Liver (tissue), 9 donors: Measurements from ENCODE around the gene NSD1. TPM values are rescaled to one million over a fixed set of nuclear protein-coding genes. Genes with fewer than 3 reads are reported as not detected.

ENCODE experiments used
- DNase-seq: peaks from one replicate; pipeline ENCODE4 v3.0.0-alpha.2; 2017; ENCODE audit warnings: low spot score
- H3K27ac ChIP-seq, 2 donors: one replicate each; pipeline ENCODE4 v1.7.0; 2013; ENCODE audit warnings: inconsistent platforms in 2 of 2, low read length in 2 of 2, control low read depth in 1 of 2, low read depth in 1 of 2, mild to moderate bottlenecking in 1 of 2
- H3K27me3 ChIP-seq, 4 donors: one replicate each; pipeline versions ENCODE4 v1.6.1 to v1.7.0; 2013; ENCODE audit warnings: low read length in 3 of 4, inconsistent platforms in 1 of 4, mild to moderate bottlenecking in 1 of 4, moderate library complexity in 1 of 4; ENCODE audit not compliant: control insufficient read depth in 4 of 4, insufficient read depth in 4 of 4
- H3K36me3 ChIP-seq, 4 donors: one replicate each; pipeline versions ENCODE4 v1.6.1 to v1.7.0; 2013; ENCODE audit warnings: low read length in 3 of 4, mild to moderate bottlenecking in 3 of 4, low read depth in 1 of 4, moderate library complexity in 1 of 4; ENCODE audit not compliant: control insufficient read depth in 4 of 4, insufficient read depth in 3 of 4
- H3K4me1 ChIP-seq, 4 donors: one replicate each; pipeline versions ENCODE4 v1.6.1 to v1.7.0; 2013; ENCODE audit warnings: low read length in 3 of 4, mild to moderate bottlenecking in 3 of 4, moderate library complexity in 1 of 4; ENCODE audit not compliant: control insufficient read depth in 4 of 4, insufficient read depth in 4 of 4
- H3K4me3 ChIP-seq, 3 donors: one replicate each; pipeline versions ENCODE4 v1.6.1 to v1.7.0; 2013; ENCODE audit warnings: low read length in 3 of 3, control low read depth in 1 of 3, low read depth in 1 of 3, mild to moderate bottlenecking in 1 of 3
- H3K9ac ChIP-seq, 2 donors: one replicate each; pipeline ENCODE4 v1.7.0; 2013; ENCODE audit warnings: low read length in 2 of 2, mild to moderate bottlenecking in 2 of 2, moderate library complexity in 2 of 2, control low read depth in 1 of 2, low read depth in 1 of 2
- H3K9me3 ChIP-seq, 4 donors: one replicate each; pipeline versions ENCODE4 v1.6.1 to v1.7.0; 2013; ENCODE audit warnings: low read length in 3 of 4; ENCODE audit not compliant: control insufficient read depth in 4 of 4
- EGR1 ChIP-seq, 2 donors: IDR thresholded peaks; 2 replicates each; pipeline ENCODE4 v1.6.1; 2016 to 2018; ENCODE audit warnings: antibody characterized with exemption in 2 of 2, low read depth in 2 of 2
- FOXA2 ChIP-seq: IDR thresholded peaks from 2 replicates; pipeline ENCODE4 v1.6.1; 2016; ENCODE audit warnings: antibody characterized with exemption
- HNF4A ChIP-seq, 2 donors: conservative IDR thresholded peaks; 2 replicates each; pipeline ENCODE4 v1.6.1; 2016; ENCODE audit warnings: antibody characterized with exemption in 2 of 2, mild to moderate bottlenecking in 2 of 2
- HNF4G ChIP-seq: IDR thresholded peaks from 2 replicates; pipeline ENCODE4 v1.6.1; 2016; ENCODE audit warnings: antibody characterized with exemption
- JUND ChIP-seq, 2 donors: IDR thresholded peaks; 2 replicates each; pipeline ENCODE4 v1.6.1; 2016; ENCODE audit warnings: antibody characterized with exemption in 2 of 2
- NR2F2 ChIP-seq: IDR thresholded peaks from 2 replicates; pipeline ENCODE4 v1.6.1; 2016; ENCODE audit warnings: antibody characterized with exemption
- RAD21 ChIP-seq, 2 donors: IDR thresholded peaks; 2 replicates each; pipeline ENCODE4 v1.6.1; 2016; ENCODE audit warnings: antibody characterized with exemption in 2 of 2, mild to moderate bottlenecking in 2 of 2
- RXRA ChIP-seq, 2 donors: IDR thresholded peaks; 2 replicates each; pipeline ENCODE4 v1.6.1; 2017 to 2018; ENCODE audit warnings: antibody characterized with exemption in 2 of 2, mild to moderate bottlenecking in 1 of 2
- SP1 ChIP-seq: IDR thresholded peaks from 2 replicates; pipeline ENCODE4 v1.6.1; 2018; ENCODE audit warnings: antibody characterized with exemption, mild to moderate bottlenecking
- TAF1 ChIP-seq: conservative IDR thresholded peaks from 2 replicates; pipeline ENCODE4 v1.6.1; 2016; ENCODE audit warnings: antibody characterized with exemption, mild to moderate bottlenecking
- YY1 ChIP-seq: IDR thresholded peaks from 2 replicates; pipeline ENCODE4 v1.6.1; 2016; ENCODE audit warnings: antibody characterized with exemption, mild to moderate bottlenecking
- WGBS: extraction: QIAGEN DNeasy Blood & Tissue Kit; methylation state at CpG from one replicate; pipeline ENCODE4 v1.1.7; 2013; 5-methylcytosine and 5-hydroxymethylcytosine counted together
- polyA plus RNA-seq, 2 donors: library from polyadenylated mRNA; stranded (reverse) in 1 of 2; unstranded in 1 of 2; fragments of 200-250 nt in 1 of 2; fragments of >200 nt in 1 of 2; fragmentation: Nextera tagmentation in 1 of 2; extraction: Ambion mirVana in 1 of 2; gene quantifications; one replicate each; pipeline versions ENCODE4 v1.2.1 to v1.2.3, GENCODE V29; 2013 to 2015
- total RNA-seq, 2 donors: library from RNA; depleted of rRNA; stranded (reverse); fragments of >200 nt; gene quantifications; one replicate each; pipeline ENCODE4 v1.2.3, GENCODE V29; 2014
- TF ChIP-seq, protein P1 (sequence below): fragments of 150-350 bp; IDR thresholded peaks from 2 replicates; pipeline ENCODE4 v1.5.1; 2017; ENCODE audit warnings: improper control_type of control experiment, low read depth, low read length; ENCODE audit not compliant: missing input control
- TF ChIP-seq, protein P2 (sequence below): IDR thresholded peaks from 2 replicates; pipeline ENCODE4 v1.6.1; 2016; ENCODE audit warnings: antibody characterized with exemption
- TF ChIP-seq, protein P3 (sequence below): IDR thresholded peaks from 2 replicates; pipeline ENCODE4 v1.6.1; 2016; ENCODE audit warnings: antibody characterized with exemption
- TF ChIP-seq, protein P4 (sequence below): IDR thresholded peaks from 2 replicates; pipeline ENCODE4 v1.6.1; 2016; ENCODE audit warnings: antibody characterized with exemption
- TF ChIP-seq, protein P5 (sequence below): IDR thresholded peaks from 2 replicates; pipeline ENCODE4 v1.6.1; 2016; ENCODE audit warnings: antibody characterized with exemption, mild to moderate bottlenecking
- donor health status: healthy.
- donor health status: healthy.
- donor health status: healthy.
- donor health status: healthy.
- donor health status: healthy.

NSD1 gene
- total and polyA plus RNA-seq, 4 donors: 5.3 to 34.1 (median 19.3) TPM

DNA sequence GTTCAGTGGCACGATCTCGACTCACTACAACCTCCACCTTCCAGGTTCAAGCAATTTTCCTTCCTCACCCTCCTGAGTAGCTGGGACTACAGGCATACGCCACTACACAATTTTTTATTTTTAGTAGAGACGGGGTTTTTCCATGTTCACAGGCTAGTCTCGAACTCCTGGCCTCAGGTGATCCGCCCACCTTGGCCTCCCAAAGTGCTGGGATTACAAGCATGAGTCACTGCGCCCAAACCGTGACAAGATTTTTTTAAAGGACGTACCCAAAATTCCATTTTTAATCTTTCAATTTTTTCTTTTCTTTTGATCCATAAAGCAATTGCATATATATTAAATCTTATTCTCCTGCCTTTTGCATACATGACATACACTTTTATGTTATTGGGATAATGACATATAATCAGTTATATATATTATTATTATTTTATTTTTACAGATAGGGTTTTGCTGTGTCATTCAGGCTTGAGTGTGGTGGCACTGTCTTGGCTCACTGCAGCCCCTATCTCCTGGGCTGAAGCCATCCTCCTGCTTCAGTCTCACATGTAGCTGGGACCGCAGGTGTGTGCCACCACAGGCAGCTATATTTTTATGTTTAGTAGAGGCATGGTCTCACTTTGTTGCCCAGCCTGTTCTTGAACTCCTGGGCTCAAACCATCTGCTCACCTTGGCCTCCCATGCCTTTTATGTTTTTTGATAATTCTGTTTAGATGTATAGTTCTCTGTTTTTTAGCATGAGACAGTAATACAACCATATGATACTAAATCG is 98.1 kb downstream of the NSD1 start:
- no peaks in the 10 kb centered on the region for H3K4me1 ChIP-seq
- H3K36me3 ChIP-seq: peaks cover 0 to 13% (median 6%) of the 10 kb centered on the region in 4 donors
- H3K4me3 ChIP-seq: no peak overlapping the region
- no peak for TF ChIP-seq HNF4G
- no peak for TF ChIP-seq JUND (IDR thresholded peaks at IDR 0.05)
- no peak for TF ChIP-seq NR2F2
- TF ChIP-seq, protein P1, sequence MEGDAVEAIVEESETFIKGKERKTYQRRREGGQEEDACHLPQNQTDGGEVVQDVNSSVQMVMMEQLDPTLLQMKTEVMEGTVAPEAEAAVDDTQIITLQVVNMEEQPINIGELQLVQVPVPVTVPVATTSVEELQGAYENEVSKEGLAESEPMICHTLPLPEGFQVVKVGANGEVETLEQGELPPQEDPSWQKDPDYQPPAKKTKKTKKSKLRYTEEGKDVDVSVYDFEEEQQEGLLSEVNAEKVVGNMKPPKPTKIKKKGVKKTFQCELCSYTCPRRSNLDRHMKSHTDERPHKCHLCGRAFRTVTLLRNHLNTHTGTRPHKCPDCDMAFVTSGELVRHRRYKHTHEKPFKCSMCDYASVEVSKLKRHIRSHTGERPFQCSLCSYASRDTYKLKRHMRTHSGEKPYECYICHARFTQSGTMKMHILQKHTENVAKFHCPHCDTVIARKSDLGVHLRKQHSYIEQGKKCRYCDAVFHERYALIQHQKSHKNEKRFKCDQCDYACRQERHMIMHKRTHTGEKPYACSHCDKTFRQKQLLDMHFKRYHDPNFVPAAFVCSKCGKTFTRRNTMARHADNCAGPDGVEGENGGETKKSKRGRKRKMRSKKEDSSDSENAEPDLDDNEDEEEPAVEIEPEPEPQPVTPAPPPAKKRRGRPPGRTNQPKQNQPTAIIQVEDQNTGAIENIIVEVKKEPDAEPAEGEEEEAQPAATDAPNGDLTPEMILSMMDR: no peak
- no peak for TF ChIP-seq SP1
- TF ChIP-seq FOXA2: no peak
- TF ChIP-seq, protein P2, sequence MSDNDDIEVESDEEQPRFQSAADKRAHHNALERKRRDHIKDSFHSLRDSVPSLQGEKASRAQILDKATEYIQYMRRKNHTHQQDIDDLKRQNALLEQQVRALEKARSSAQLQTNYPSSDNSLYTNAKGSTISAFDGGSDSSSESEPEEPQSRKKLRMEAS: no peak
- TF ChIP-seq TAF1: no peak
- H3K27me3 ChIP-seq: no peaks in the 10 kb centered on the region
- 98% methylated on average over 11 of the region's 11 CpGs for WGBS
- no peaks in the 10 kb centered on the region for H3K9me3 ChIP-seq
- no peak overlapping the region for H3K9ac ChIP-seq
- H3K27ac ChIP-seq: no peak overlapping the region
- DNase-seq: no peak

DNA sequence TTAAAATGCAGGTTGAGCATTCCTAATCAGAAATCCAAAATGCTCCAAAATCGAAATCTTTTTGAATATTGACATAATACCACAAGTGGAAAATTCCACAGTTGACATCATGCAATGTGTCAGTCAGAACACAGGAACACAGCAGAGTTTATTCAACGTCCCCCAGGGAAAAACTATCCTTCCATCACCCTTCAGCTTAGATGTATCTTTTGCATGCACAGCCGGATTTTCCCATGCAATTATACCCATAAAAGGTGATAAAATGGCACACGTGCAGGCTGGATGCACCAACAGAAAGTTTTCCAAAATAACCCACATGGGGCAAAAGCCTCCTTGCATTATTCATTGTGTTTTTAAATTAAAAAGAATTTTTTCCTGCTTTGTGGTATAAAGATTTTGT is 98.8 kb downstream of the NSD1 start:
- no peaks in the 10 kb centered on the region for H3K27me3 ChIP-seq
- 85% methylated on average over 4 of the region's 4 CpGs for WGBS
- no peak overlapping the region for H3K4me3 ChIP-seq
- H3K9me3 ChIP-seq: no peaks in the 10 kb centered on the region
- peaks cover 0 to 13% (median 10%) of the 10 kb centered on the region in 4 donors for H3K36me3 ChIP-seq
- H3K9ac ChIP-seq: no peak overlapping the region
- no peaks in the 10 kb centered on the region for H3K4me1 ChIP-seq
- H3K27ac ChIP-seq: no peak overlapping the region
- DNase-seq: no peak
- TF ChIP-seq, protein P3, sequence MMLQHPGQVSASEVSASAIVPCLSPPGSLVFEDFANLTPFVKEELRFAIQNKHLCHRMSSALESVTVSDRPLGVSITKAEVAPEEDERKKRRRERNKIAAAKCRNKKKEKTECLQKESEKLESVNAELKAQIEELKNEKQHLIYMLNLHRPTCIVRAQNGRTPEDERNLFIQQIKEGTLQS: no peak
- no peak for TF ChIP-seq HNF4G
- TF ChIP-seq, protein P1: no peak
- TF ChIP-seq, protein P4, sequence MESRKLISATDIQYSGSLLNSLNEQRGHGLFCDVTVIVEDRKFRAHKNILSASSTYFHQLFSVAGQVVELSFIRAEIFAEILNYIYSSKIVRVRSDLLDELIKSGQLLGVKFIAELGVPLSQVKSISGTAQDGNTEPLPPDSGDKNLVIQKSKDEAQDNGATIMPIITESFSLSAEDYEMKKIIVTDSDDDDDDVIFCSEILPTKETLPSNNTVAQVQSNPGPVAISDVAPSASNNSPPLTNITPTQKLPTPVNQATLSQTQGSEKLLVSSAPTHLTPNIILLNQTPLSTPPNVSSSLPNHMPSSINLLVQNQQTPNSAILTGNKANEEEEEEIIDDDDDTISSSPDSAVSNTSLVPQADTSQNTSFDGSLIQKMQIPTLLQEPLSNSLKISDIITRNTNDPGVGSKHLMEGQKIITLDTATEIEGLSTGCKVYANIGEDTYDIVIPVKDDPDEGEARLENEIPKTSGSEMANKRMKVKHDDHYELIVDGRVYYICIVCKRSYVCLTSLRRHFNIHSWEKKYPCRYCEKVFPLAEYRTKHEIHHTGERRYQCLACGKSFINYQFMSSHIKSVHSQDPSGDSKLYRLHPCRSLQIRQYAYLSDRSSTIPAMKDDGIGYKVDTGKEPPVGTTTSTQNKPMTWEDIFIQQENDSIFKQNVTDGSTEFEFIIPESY: no peak
- no peak for TF ChIP-seq HNF4A (conservative IDR thresholded peaks at IDR 0.05)
- no peak for TF ChIP-seq SP1
- TF ChIP-seq, protein P2: no peak
- TF ChIP-seq EGR1 (IDR thresholded peaks at IDR 0.05; ENCODE audit: low read depth in 2 of 2): no peak
- no peak for TF ChIP-seq YY1
- TF ChIP-seq FOXA2: no peak
- no peak for TF ChIP-seq TAF1
- TF ChIP-seq, protein P5, sequence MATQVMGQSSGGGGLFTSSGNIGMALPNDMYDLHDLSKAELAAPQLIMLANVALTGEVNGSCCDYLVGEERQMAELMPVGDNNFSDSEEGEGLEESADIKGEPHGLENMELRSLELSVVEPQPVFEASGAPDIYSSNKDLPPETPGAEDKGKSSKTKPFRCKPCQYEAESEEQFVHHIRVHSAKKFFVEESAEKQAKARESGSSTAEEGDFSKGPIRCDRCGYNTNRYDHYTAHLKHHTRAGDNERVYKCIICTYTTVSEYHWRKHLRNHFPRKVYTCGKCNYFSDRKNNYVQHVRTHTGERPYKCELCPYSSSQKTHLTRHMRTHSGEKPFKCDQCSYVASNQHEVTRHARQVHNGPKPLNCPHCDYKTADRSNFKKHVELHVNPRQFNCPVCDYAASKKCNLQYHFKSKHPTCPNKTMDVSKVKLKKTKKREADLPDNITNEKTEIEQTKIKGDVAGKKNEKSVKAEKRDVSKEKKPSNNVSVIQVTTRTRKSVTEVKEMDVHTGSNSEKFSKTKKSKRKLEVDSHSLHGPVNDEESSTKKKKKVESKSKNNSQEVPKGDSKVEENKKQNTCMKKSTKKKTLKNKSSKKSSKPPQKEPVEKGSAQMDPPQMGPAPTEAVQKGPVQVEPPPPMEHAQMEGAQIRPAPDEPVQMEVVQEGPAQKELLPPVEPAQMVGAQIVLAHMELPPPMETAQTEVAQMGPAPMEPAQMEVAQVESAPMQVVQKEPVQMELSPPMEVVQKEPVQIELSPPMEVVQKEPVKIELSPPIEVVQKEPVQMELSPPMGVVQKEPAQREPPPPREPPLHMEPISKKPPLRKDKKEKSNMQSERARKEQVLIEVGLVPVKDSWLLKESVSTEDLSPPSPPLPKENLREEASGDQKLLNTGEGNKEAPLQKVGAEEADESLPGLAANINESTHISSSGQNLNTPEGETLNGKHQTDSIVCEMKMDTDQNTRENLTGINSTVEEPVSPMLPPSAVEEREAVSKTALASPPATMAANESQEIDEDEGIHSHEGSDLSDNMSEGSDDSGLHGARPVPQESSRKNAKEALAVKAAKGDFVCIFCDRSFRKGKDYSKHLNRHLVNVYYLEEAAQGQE: no peak
- no peak for TF ChIP-seq JUND (IDR thresholded peaks at IDR 0.05)
- TF ChIP-seq RXRA (IDR thresholded peaks at IDR 0.05): no peak
- TF ChIP-seq RAD21 (IDR thresholded peaks at IDR 0.05): no peak
